Ovary (tissue), 9 donors: Measurements from ENCODE around the gene UPB1. TPM values are rescaled to one million over a fixed set of nuclear protein-coding genes. Genes with fewer than 3 reads are reported as not detected.

ENCODE experiments used
- DNase-seq, 5 donors: peaks; one replicate each; pipeline ENCODE4 v3.0.0-alpha.2; 2019 to 2020
- H3K27ac ChIP-seq, 2 donors: fragments of 200-600 bp; one replicate each; pipeline versions ENCODE4 v1.5.1 to v1.8.0; 2019 to 2022
- H3K27me3 ChIP-seq: fragments of 200-600 bp; one replicate; pipeline ENCODE4 v1.8.0; 2022
- H3K36me3 ChIP-seq: fragments of 200-600 bp; sonication (generic); one replicate; pipeline ENCODE4 v1.5.1; 2019
- H3K4me1 ChIP-seq: one replicate; pipeline ENCODE4 v1.8.1; 2013; ENCODE audit warnings: mild to moderate bottlenecking, moderate library complexity; ENCODE audit not compliant: insufficient read depth
- H3K4me3 ChIP-seq: fragments of 200-600 bp; sonication (generic); one replicate; pipeline ENCODE4 v1.5.1; 2017
- H3K9me3 ChIP-seq, 2 donors: fragments of 200-600 bp in 1 of 2; sonication (generic) in 1 of 2; one replicate each; pipeline versions ENCODE4 v1.5.1 to v1.8.1; 2013 to 2019; ENCODE audit warnings: mild to moderate bottlenecking in 1 of 2, moderate library complexity in 1 of 2
- CTCF ChIP-seq, 3 donors: fragments of 450-650 bp in 2 of 3; fragments of 200-600 bp in 1 of 3; IDR thresholded peaks; one replicate each; pipeline versions ENCODE4 v1.5.1 to v1.8.0; 2016 to 2022; ENCODE audit warnings: antibody characterized with exemption in 3 of 3, mild to moderate bottlenecking in 1 of 3
- EP300 ChIP-seq: sonication (generic); formaldehyde crosslinking; IDR thresholded peaks from one replicate; pipeline ENCODE4 v1.6.1; 2017; ENCODE audit warnings: antibody characterized with exemption
- POLR2A ChIP-seq: fragments of 450-650 bp; IDR thresholded peaks from one replicate; pipeline ENCODE4 v1.6.1; 2017; ENCODE audit warnings: antibody characterized with exemption, mild to moderate bottlenecking, moderate library complexity
- WGBS, 3 donors: extraction: QIAGEN DNeasy Blood & Tissue Kit in 1 of 3; methylation state at CpG; one replicate each; pipeline versions ENCODE4 v1.1.5 to v1.1.7; 2013 to 2017; 5-methylcytosine and 5-hydroxymethylcytosine counted together
- intact Hi-C, 4 donors: fragments of 100-400 bp; cut with DNase I; formaldehyde crosslinking; loops; one replicate each; pipeline versions ENCODE4 v1.11.0 to v1.15.1; 2022 to 2023
- polyA plus RNA-seq, 2 donors: library from polyadenylated mRNA; stranded (reverse); fragments of 200-250 nt in 1 of 2; fragments of 350-450 nt in 1 of 2; fragmentation: Illumina TruSeq in 1 of 2; extraction: RNeasy Lipid Tissue Mini Kit (QIAGEN cat#74804) in 1 of 2; gene quantifications; one replicate each; pipeline ENCODE4 v1.2.3, GENCODE V29; 2013 to 2014
- total RNA-seq, 7 donors: library from RNA; depleted of rRNA in 2 of 7; stranded (reverse); fragments of >200 nt in 2 of 7; fragmentation: NEBNext Ultra II Directional in 3 of 7; extraction: Animal tissue kit (Norgen Biotek cat#: 25700) in 3 of 7; gene quantifications; one replicate each; pipeline versions ENCODE4 v1.1.0 to v1.2.4, GENCODE V29; 2016 to 2023
- donor health status: DM: no; HTN: no; CAD: no; lungs with moderate emphysema.
- donor health status: DM: no; HTN: no; CAD: no.
- donor health status: Bipolar disorder and iron deficiency.
- donor health status: DM: yes; HTN: yes; CAD: no.
- donor health status: DM: no; HTN: no; CAD: no.
- donor health status: DM: yes; HTN: yes; CAD: no.

UPB1 gene
- total and polyA plus RNA-seq, 9 donors = 0.15 to 1.2 (median 0.33) TPM; not detected in 2

GRCh38 chr22:24571266-24571665 lies 76.1 kb downstream of the UPB1 start:
- intact Hi-C loops = no loop called here
- Histone ChIP-seq H3K4me1 (no peaks in the 10 kb centered on the region), H3K4me3 (no peak overlapping the region), H3K9me3 (no peaks in the 10 kb centered on the region), H3K27me3 (no peaks in the 10 kb centered on the region), H3K36me3 (no peaks in the 10 kb centered on the region), H3K27ac (no peak overlapping the region)
- no peak for TF ChIP-seq CTCF (IDR thresholded peaks at IDR 0.05)
- no peak for TF ChIP-seq EP300
- TF ChIP-seq POLR2A = no peak
- DNase-seq = no peak
- WGBS, 3 donors = 89 to 90% (median 90%) methylated on average over 7 of the region's 7 CpGs

- DNase-seq = no peak
- intact Hi-C loops = no loop called here
- no peak overlapping the region for H3K27ac ChIP-seq
- H3K4me3 ChIP-seq = no peak overlapping the region
- no peaks in the 10 kb centered on the region for H3K36me3 ChIP-seq
- H3K9me3 ChIP-seq = no peaks in the 10 kb centered on the region
- 85 to 86% (median 85%) methylated on average over 1 of the region's 1 CpG for WGBS, 3 donors
- no peaks in the 10 kb centered on the region for H3K4me1 ChIP-seq
- no peaks in the 10 kb centered on the region for H3K27me3 ChIP-seq
- no peak for TF ChIP-seq CTCF (IDR thresholded peaks at IDR 0.05)
- no peak for TF ChIP-seq POLR2A
- no peak for TF ChIP-seq EP300
Measured at GRCh38 chr22:24576778-24577177, 81.6 kb downstream of the UPB1 start.

Other genes with a start within 250 kb of the UPB1 start
- gene SPECC1L, start 224.5 kb upstream of the UPB1 start, total RNA-seq = 10 to 100 TPM; 22.3 to 94.4 (median 67.9) TPM
- 10 to 100 TPM; 19.3 to 47.2 TPM for gene SPECC1L, start 224.5 kb upstream of the UPB1 start, polyA plus RNA-seq
- gene ADORA2A, start 67.7 kb upstream of the UPB1 start, total RNA-seq = 1 to 10 TPM; 1.5 to 5.0 (median 2.9) TPM
- gene ADORA2A, start 67.7 kb upstream of the UPB1 start, polyA plus RNA-seq = 1 to 10 TPM in 1 of 2 donors, under 1 TPM in 1; 0.57 to 2.2 TPM
- 10 to 100 TPM; 30.3 to 85.4 (median 59.4) TPM for gene GUCD1, start 59.8 kb downstream of the UPB1 start, total RNA-seq
- 10 to 100 TPM; 53.5 to 55.4 TPM for gene GUCD1, start 59.8 kb downstream of the UPB1 start, polyA plus RNA-seq
- gene SNRPD3, start 60.7 kb downstream of the UPB1 start, total RNA-seq = 100 to 1,000 TPM in 2 of 7 donors, 10 to 100 TPM in 5; 62.9 to 150 (median 78.5) TPM
- 100 to 1,000 TPM in 1 of 2 donors, 10 to 100 TPM in 1; 98.2 to 154 TPM for gene SNRPD3, start 60.7 kb downstream of the UPB1 start, polyA plus RNA-seq
- 10 to 100 TPM; 18.1 to 26.5 (median 22.1) TPM for gene LRRC75B, start 97.7 kb downstream of the UPB1 start, total RNA-seq
- gene LRRC75B, start 97.7 kb downstream of the UPB1 start, polyA plus RNA-seq = 10 to 100 TPM in 1 of 2 donors, 1 to 10 TPM in 1; 2.5 to 25.2 TPM
- gene GGT1, start 107.9 kb downstream of the UPB1 start, total RNA-seq = 1 to 10 TPM; 1.6 to 6.2 (median 3.6) TPM
- 1 to 10 TPM; 1.7 to 3.5 TPM for gene GGT1, start 107.9 kb downstream of the UPB1 start, polyA plus RNA-seq